ENCODE data around the gene KLK4. TPM values are rescaled to one million over a fixed set of nuclear protein-coding genes. Genes with fewer than 3 reads are reported as not detected.

Gene KLK4
- total RNA-seq, 3 donors from 2014 or later, result 1.1 to 3.4 (median 1.4) TPM

- TF ChIP-seq CTCF (IDR thresholded peaks at IDR 0.05), result no peak
- Histone ChIP-seq H3K4me3 (no peak overlapping the region), H3K9me3 (no peaks in the 10 kb centered on the region), H3K36me3 (ENCODE audit: low read depth) (no peaks in the 10 kb centered on the region), H3K4me1 (ENCODE audit: low read depth) (no peaks in the 10 kb centered on the region)
- DNase-seq (no peak), ATAC-seq (no peak)
- intact Hi-C loops (cut with DNase I, micrococcal nuclease), result no loop called here
Observed at GRCh38 chr19:50947123-50947522, 35.9 kb upstream of the KLK4 start.

- TF ChIP-seq CTCF (IDR thresholded peaks at IDR 0.05), result no peak
- no peak for DNase-seq
- H3K9me3 ChIP-seq, result no peaks in the 10 kb centered on the region
- ATAC-seq, result no peak
- H3K4me3 ChIP-seq, result no peak overlapping the region
- intact Hi-C loops (cut with DNase I, micrococcal nuclease), result no loop called here
- no peaks in the 10 kb centered on the region for H3K36me3 ChIP-seq (ENCODE audit: low read depth)
- no peaks in the 10 kb centered on the region for H3K4me1 ChIP-seq (ENCODE audit: low read depth)
Observed at GRCh38 chr19:50944795-50945194, 33.6 kb upstream of the KLK4 start.

- no peak for TF ChIP-seq CTCF (IDR thresholded peaks at IDR 0.05)
- intact Hi-C loops (cut with DNase I, micrococcal nuclease), result no loop called here
- ATAC-seq, result no peak
- H3K4me3 ChIP-seq, result no peak overlapping the region
- no peaks in the 10 kb centered on the region for H3K9me3 ChIP-seq
- DNase-seq, result no peak
- H3K36me3 ChIP-seq (ENCODE audit: low read depth), result no peaks in the 10 kb centered on the region
- H3K4me1 ChIP-seq (ENCODE audit: low read depth), result no peaks in the 10 kb centered on the region
Observed at GRCh38 chr19:50943074-50943828, 32.1 kb upstream of the KLK4 start.

- no peak for DNase-seq
- H3K36me3 ChIP-seq (ENCODE audit: low read depth), result no peaks in the 10 kb centered on the region
- no peak overlapping the region for H3K4me3 ChIP-seq
- no peak for TF ChIP-seq CTCF (IDR thresholded peaks at IDR 0.05)
- intact Hi-C loops (cut with DNase I, micrococcal nuclease), result no loop called here
- H3K9me3 ChIP-seq, result no peaks in the 10 kb centered on the region
- no peaks in the 10 kb centered on the region for H3K4me1 ChIP-seq (ENCODE audit: low read depth)
- ATAC-seq, result no peak
Observed at GRCh38 chr19:50939596-50939995, 28.4 kb upstream of the KLK4 start.

- no peaks in the 10 kb centered on the region for H3K36me3 ChIP-seq (ENCODE audit: low read depth)
- H3K4me1 ChIP-seq (ENCODE audit: low read depth), result no peaks in the 10 kb centered on the region
- intact Hi-C loops (cut with DNase I, micrococcal nuclease), result no loop called here
- H3K4me3 ChIP-seq, result no peak overlapping the region
- no peaks in the 10 kb centered on the region for H3K9me3 ChIP-seq
- no peak for TF ChIP-seq CTCF (IDR thresholded peaks at IDR 0.05)
- no peak for ATAC-seq
- no peak for DNase-seq
Observed at GRCh38 chr19:50933640-50934039, 22.4 kb upstream of the KLK4 start.

GRCh38 chr19:50932690-50933083 lies 21.5 kb upstream of the KLK4 start:
- intact Hi-C loops (cut with DNase I, micrococcal nuclease), result no loop called here
- Histone ChIP-seq H3K4me3 (no peak overlapping the region), H3K36me3 (ENCODE audit: low read depth) (no peaks in the 10 kb centered on the region), H3K4me1 (ENCODE audit: low read depth) (no peaks in the 10 kb centered on the region), H3K9me3 (no peaks in the 10 kb centered on the region)
- no peak for TF ChIP-seq CTCF (IDR thresholded peaks at IDR 0.05)
- ATAC-seq (no peak), DNase-seq (no peak)

Data from mucosa of descending colon (tissue), 3 donors.